ENCODE data around the gene DUXA.
"Not testable (repeated sequence)": the region's sequence is repeated elsewhere in the genome, so short reads cannot be mapped to it uniquely, and the experiment has no call there.

DUXA gene

DNA sequence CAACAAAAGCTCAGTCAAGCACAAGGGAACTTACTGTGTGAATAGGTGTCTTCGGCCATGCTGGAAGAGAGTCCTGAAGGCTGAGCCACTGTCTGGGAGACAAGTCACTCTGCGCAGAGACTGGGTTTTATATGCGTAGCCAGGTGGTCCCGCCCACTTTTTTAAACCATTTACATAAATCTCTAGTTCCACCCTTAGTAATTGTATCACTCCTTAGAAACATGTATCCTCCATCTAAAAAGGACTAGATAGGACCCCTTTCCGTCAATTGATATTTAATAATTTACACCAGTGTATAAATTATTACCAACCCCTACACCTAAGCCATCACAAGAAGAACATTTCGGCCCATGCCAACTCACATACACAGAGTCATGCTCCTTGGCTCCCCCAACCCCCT, at the start of gene DUXA:
Gene DUXA (minus strand): TSS at position 101 of the 400 bp plus-strand sequence. CDS start 42 bp downstream, at position 59.
- Mint-ChIP-seq H3K36me3 (ENCODE audit: low read depth) (peaks cover 9% of the 10 kb centered on the region), H3K27me3 (peaks cover 10% of the 10 kb centered on the region), H3K27ac (no peak within 1 kb of the TSS), H3K4me3 (no peak within 1 kb of the TSS), H3K4me1 (peaks cover 6% of the 10 kb centered on the region), H3K9me3 (peaks cover 18% of the 10 kb centered on the region)
- DNase-seq (no peak), ATAC-seq (no peak)

DNA sequence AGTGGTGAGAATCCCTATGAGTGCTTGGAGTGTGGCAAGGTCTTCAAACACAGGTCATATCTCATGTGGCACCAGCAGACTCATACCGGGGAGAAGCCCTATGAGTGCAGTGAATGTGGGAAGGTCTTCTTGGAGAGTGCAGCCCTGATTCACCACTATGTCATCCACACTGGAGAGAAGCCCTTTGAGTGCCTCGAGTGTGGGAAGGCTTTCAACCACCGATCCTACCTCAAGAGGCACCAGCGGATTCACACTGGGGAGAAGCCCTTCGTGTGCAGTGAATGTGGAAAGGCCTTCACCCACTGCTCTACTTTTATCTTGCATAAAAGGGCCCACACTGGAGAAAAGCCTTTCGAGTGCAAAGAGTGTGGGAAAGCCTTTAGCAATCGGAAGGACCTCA, 44.8 kb upstream of the DUXA start:
- ATAC-seq: peak; percentile 52
- peaks cover 87% of the 10 kb centered on the region for H3K36me3 Mint-ChIP-seq (ENCODE audit: low read depth)
- H3K27ac Mint-ChIP-seq: no peak overlapping the region
- no peak for DNase-seq
- H3K4me1 Mint-ChIP-seq: no peaks in the 10 kb centered on the region
- peaks cover 40% of the 10 kb centered on the region for H3K9me3 Mint-ChIP-seq
- H3K4me3 Mint-ChIP-seq: no peak overlapping the region
- H3K27me3 Mint-ChIP-seq: no peaks in the 10 kb centered on the region

DNA sequence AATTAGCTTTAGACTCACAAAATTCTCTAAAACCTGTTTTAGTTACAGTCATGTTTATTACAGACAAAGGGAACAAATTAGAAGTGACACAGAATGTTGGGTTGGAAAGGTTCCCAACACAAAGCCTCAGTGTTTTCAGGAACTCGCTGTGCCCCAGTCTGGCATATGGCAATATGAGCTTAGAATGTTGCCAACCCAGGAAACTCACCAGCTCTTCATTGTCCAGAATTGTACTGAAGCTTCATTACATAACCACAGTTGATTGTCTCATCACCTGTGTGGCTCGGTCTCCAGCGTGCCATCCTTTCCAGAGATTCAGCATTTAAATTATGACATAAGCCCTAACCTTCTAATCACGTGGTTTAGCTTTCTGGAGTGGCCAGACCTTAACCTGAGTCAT, 43.1 kb upstream of the DUXA start:
- H3K9me3 Mint-ChIP-seq: peaks cover 36% of the 10 kb centered on the region
- H3K4me3 Mint-ChIP-seq: no peak overlapping the region
- H3K36me3 Mint-ChIP-seq (ENCODE audit: low read depth): peaks cover 85% of the 10 kb centered on the region
- no peak for ATAC-seq
- H3K27me3 Mint-ChIP-seq: no peaks in the 10 kb centered on the region
- H3K27ac Mint-ChIP-seq: no peak overlapping the region
- no peak for DNase-seq
- no peaks in the 10 kb centered on the region for H3K4me1 Mint-ChIP-seq

DNA sequence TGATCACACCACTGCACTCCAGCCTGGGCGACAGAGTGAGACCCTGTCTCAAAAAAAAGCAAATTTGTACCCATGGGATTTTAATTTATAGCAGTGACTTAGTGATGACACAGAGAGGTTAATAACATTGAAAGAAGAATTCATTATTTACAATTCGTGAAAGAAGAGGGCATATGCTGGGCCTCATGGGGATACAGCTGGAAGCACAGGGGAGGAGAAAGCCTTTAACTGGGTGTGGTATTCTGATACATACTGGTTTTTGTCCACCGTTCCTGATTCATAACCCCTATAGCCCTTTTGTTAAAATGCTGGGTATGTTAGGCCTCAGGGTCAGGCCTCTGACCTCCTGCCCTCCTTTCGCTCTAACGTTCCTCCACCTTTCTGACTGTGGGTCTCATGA, 34.9 kb upstream of the DUXA start:
- H3K4me1 Mint-ChIP-seq: peaks cover 7% of the 10 kb centered on the region
- peaks cover 91% of the 10 kb centered on the region for H3K36me3 Mint-ChIP-seq (ENCODE audit: low read depth)
- ATAC-seq (no peak), DNase-seq (no peak)
- H3K4me3 Mint-ChIP-seq: no peak overlapping the region
- H3K27ac Mint-ChIP-seq: no peak overlapping the region
- H3K9me3 Mint-ChIP-seq: peaks cover 21% of the 10 kb centered on the region
- no peaks in the 10 kb centered on the region for H3K27me3 Mint-ChIP-seq

DNA sequence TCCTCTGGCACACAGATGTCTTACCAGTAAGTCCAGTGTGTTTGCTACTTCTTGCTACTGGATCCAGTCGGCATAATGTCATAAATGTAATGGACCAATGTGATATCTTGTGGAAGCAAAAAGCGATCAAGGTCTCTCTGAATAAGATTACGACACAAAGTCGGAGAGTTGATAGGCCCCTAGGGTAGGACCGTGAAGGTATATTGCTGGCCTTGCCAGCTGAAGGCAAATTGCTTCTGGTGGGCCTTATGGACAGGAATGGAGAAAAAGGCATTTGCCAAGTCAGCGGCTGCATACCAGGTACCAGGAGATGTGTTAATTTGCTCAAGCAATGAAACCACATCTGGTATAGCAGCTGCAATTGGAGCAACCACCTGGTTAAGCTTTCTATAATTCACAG, 30.6 kb upstream of the DUXA start:
- peaks cover 10% of the 10 kb centered on the region for H3K4me1 Mint-ChIP-seq
- H3K36me3 Mint-ChIP-seq (ENCODE audit: low read depth): peaks cover 94% of the 10 kb centered on the region

DNA sequence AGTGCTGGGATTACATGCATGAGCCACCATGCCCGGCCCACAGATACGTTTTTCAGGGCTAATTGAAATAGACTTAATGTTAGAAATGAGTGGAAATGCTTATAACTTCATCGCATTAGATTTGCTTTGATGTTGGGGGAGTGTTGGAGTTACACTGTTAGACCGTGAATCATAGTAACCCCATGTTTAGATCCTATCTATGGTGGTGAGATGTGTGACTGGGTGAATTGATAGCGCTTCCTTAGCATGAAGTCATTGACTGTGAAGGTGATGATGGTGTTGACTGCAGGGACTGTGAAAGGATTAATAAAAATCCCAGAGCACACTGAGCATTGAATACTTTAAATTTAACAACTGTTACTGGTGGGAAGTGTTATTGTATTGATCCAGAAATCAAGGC, 25.7 kb upstream of the DUXA start:
- peak; percentile 56 for ATAC-seq
- Mint-ChIP-seq H3K4me1 (peaks cover 25% of the 10 kb centered on the region), H3K27me3 (no peaks in the 10 kb centered on the region), H3K27ac (peak overlapping the region; percentile 50), H3K4me3 (peak overlapping the region; percentile 88), H3K9me3 (peaks cover 30% of the 10 kb centered on the region), H3K36me3 (ENCODE audit: low read depth) (peaks cover 75% of the 10 kb centered on the region)
- DNase-seq: no peak

More for the DNA sequence above, 30.6 kb upstream of the DUXA start:
- not testable (repeated sequence) for DNase-seq, H3K27me3 Mint-ChIP-seq, H3K4me3 Mint-ChIP-seq, ATAC-seq, H3K27ac Mint-ChIP-seq
- H3K9me3 Mint-ChIP-seq: peaks cover 13% of the 10 kb centered on the region

DNA sequence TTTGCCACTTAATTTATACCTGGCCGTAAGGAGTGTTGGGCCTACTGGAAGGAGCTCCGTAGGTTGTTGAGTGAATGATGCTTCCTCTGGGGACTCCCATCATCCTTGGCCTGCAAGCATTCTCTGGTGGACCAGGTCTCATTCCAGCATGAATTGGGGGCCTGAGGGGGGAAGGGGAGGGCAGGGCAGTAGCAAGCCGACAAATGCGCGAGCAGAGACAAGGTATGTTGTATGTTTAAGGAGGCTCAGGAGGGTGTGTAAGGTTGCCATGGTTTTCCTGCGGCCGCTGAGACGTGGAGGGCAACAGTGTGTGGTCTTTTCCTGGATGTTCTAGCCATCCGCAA, 24.8 kb upstream of the DUXA start:
- peaks cover 35% of the 10 kb centered on the region for H3K9me3 Mint-ChIP-seq
- H3K27me3 Mint-ChIP-seq: peaks cover 5% of the 10 kb centered on the region
- ATAC-seq: no peak
- peaks cover 73% of the 10 kb centered on the region for H3K36me3 Mint-ChIP-seq (ENCODE audit: low read depth)
- H3K4me3 Mint-ChIP-seq: peak overlapping the region; percentile 88
- H3K4me1 Mint-ChIP-seq: peaks cover 25% of the 10 kb centered on the region
- H3K27ac Mint-ChIP-seq: peak overlapping the region; percentile 89
- DNase-seq: no peak

DNA sequence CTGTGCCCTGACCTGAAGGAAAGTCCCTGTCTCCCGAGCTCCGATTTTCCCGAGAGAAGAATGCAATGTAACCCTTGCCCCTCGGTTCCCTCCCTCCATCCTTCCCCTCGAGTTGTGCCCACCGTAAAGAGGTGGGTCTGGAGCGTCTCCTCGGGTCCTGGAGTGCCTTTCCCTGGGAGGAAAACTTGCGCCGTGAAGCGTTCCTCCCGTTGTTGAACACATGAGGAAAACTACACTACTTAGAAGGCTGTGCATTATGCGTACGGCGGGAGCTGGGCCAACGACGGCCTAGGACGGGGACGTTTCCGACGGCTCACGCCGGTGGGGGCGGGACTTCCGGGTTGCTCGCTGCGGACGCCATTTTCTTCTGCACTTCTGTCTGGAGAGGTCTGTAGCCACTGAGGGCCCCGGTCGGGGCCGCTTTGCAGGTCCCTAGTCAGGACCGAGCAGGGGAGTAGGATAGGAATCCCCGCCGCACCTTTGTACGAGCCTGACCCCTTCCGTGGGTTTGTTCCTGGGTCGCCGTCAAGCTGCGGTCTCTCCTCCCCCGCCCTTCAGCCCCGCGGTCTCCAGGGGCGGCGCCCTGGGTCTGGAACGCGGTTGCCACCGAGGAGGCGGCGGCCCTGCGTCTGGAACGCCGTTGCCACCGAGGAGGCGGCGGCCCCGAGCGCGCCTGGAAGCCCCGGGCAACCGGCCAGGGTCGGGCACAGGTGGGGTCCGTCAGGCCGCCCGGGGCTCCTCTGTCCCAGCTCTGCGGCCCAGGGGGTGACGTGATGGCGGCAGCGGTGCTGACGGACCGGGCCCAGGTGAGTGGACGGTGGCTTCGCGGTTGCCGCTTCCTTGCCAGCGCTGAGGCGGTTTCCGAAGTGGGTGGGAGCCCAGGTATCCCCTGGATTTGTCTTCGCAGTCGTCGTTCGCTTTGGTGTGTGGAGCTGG, 24.1 kb upstream of the DUXA start, which contains the start of gene ZNF264:
Gene ZNF264 (plus strand): TSS at position 360 of the 936 bp plus-strand sequence. CDS start 414 bp downstream, at position 774.
- H3K4me3 Mint-ChIP-seq: peak within 1 kb of the TSS; percentile 88
- peaks cover 25% of the 10 kb centered on the region for H3K4me1 Mint-ChIP-seq

DNA sequence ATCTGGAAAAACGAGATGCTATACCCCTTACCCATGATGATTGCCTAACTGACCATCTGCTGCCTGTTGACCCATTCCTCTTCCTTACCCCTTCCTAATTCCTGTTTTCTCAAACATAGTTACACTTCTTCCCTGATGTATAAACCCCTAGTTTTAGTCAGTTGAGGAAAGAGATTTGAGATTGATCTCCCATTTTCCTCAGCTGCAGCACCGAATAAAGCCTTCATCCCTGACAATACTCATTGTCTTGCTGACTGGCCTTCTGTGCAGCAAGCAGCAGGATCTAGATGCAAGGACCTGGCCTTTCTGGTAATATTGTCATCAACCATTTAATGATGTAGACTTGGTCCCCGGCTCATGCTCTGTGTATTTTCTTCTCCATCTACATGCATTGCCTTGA, 23.0 kb upstream of the DUXA start:
- H3K27me3 Mint-ChIP-seq: peaks cover 8% of the 10 kb centered on the region
- H3K36me3 Mint-ChIP-seq (ENCODE audit: low read depth): peaks cover 55% of the 10 kb centered on the region
- DNase-seq: no peak
- peak overlapping the region; percentile 88 for H3K4me3 Mint-ChIP-seq
- peaks cover 32% of the 10 kb centered on the region for H3K9me3 Mint-ChIP-seq
- H3K27ac Mint-ChIP-seq: peak overlapping the region; percentile 95
- ATAC-seq: no peak
- H3K4me1 Mint-ChIP-seq: peaks cover 25% of the 10 kb centered on the region

More for the DNA sequence above, 24.1 kb upstream of the DUXA start, which contains the start of gene ZNF264:
- Mint-ChIP-seq H3K36me3 (ENCODE audit: low read depth) (peaks cover 66% of the 10 kb centered on the region), H3K27me3 (peaks cover 5% of the 10 kb centered on the region), H3K9me3 (peaks cover 36% of the 10 kb centered on the region), H3K27ac (peak within 1 kb of the TSS; percentile 95)
- ATAC-seq (peak; percentile 98), DNase-seq (peak; percentile 91)

DNA sequence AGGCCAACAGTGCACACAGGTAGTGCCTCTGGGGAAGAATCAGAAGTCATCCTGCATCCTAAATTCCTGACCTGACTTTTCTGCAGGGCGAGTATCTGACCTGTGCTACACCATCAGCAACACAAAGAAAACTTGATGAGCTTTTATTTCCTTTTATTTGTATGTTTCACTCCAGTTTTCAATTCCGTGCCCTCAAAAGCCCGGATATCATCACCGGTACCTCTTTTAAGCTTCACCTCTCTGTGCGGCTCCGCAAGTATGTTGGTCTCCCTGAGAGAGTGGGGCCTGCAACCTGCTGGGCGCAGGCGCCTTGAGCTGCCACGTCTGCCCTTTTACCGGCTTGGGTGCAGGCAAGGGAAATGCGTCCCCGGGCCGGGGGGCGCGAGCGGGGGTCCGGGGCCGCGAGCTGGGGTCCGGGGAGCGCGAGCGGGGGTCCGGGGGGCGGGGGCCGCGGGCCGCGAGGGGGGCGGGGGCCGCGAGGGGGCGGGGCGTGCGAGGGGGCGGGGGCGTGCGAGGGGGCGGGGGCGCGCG, 4.3 kb upstream of the DUXA start:
- H3K36me3 Mint-ChIP-seq (ENCODE audit: low read depth): peaks cover 32% of the 10 kb centered on the region
- H3K4me3 Mint-ChIP-seq: peak overlapping the region; percentile 63
- H3K9me3 Mint-ChIP-seq: peaks cover 32% of the 10 kb centered on the region
- DNase-seq (no peak), ATAC-seq (peak; percentile 40)
- H3K4me1 Mint-ChIP-seq: peaks cover 12% of the 10 kb centered on the region
- peaks cover 25% of the 10 kb centered on the region for H3K27me3 Mint-ChIP-seq
- peak overlapping the region; percentile 18 for H3K27ac Mint-ChIP-seq

DNA sequence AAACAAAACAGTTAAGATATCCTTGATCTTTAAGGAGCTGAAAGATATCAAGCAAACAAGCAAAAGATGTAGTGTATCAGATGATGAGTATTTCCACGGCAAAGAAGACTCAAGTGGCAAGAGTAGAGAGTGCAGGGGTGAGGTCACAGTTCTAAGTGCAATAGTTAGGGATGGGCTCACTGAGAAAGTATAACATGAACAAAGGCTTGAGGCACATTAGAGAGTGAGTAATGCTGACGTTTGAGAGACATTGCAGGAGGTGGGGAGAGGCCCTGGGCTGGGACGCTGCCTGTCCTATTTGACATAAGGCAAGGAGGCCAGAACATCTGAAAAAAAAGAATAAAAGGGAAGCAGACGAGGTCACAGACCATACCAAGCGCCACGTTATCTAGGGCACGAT, 1.4 kb downstream of the DUXA start:
- ATAC-seq (no peak), DNase-seq (no peak)
- H3K9me3 Mint-ChIP-seq: peaks cover 11% of the 10 kb centered on the region
- H3K4me3 Mint-ChIP-seq: no peak overlapping the region
- H3K27ac Mint-ChIP-seq: no peak overlapping the region
- H3K36me3 Mint-ChIP-seq (ENCODE audit: low read depth): peaks cover 4% of the 10 kb centered on the region
- peaks cover 4% of the 10 kb centered on the region for H3K27me3 Mint-ChIP-seq
- no peaks in the 10 kb centered on the region for H3K4me1 Mint-ChIP-seq

DNA sequence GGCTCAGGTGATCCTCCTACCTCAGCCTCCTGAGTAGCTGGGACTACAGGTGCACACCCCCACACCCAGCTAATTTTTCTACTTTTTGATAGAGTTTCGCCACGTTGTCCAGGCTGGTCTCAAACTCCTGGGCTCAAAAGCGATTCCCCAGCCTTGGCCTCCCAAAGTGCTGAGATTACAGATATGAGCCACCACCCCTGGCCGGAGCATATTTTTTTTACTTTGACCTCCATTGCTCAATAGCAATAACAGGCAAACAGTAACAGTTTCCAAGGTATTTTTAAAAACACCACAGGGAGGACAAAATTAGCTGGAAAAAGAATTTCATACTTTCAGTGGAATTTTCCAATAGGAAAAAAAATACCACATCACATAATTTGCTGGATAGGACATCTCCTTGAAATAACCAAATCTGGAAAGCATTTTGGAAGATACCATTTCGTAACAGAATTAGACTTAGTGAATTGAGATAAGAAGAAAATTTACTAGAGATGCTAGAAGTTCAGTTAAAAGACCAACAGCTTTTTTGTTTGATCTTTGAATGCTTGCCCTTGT, 5.2 kb downstream of the DUXA start:
- Mint-ChIP-seq H3K27me3 (peaks cover 3% of the 10 kb centered on the region), H3K9me3 (peaks cover 10% of the 10 kb centered on the region), H3K4me1 (no peaks in the 10 kb centered on the region), H3K27ac (no peak overlapping the region), H3K36me3 (ENCODE audit: low read depth) (no peaks in the 10 kb centered on the region), H3K4me3 (no peak overlapping the region)
- ATAC-seq (no peak), DNase-seq (no peak)

DNA sequence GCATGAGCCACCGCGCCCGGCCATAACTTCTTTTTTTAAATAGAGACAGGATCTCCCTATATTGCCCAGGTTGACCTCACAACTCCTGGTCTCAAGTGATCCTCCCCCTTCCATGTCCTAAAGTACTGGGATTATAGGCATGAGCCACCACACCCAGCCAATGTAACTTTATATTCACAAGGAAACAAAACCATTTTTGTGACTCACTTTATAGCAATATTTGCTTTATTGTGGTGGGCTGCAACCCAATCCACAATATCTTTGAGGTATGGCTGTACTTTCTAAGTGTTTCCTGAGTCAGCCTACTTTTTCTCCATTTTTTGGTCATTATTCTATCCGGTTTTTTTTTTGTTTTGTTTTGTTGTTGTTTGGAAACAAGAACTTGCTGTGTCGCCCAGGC, 14.4 kb downstream of the DUXA start:
- Mint-ChIP-seq H3K9me3 (peaks cover 13% of the 10 kb centered on the region), H3K27ac (no peak overlapping the region), H3K27me3 (peaks cover 2% of the 10 kb centered on the region), H3K4me1 (no peaks in the 10 kb centered on the region), H3K36me3 (ENCODE audit: low read depth) (peaks cover 8% of the 10 kb centered on the region), H3K4me3 (no peak overlapping the region)
- DNase-seq (no peak), ATAC-seq (no peak)

DNA sequence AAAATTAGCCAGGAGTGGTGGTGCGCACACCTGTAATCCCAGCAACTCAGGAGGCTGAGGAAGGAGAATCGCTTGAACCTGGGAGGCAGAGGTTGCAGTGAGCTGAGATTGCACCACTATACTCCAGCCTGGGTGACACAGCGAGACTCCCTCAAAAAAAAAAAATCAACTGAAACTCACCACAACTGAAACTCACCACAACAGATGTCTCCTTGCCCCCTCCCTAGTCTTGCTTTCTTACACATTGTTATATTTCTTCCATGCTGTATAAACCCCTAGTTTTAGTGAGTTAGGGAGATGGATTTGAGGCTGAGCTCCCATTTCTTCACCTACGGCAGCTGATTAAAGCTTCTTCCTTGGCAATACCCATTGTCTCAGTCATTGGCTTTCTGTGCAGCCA, 25.6 kb downstream of the DUXA start:
- DNase-seq (no peak), ATAC-seq (no peak)
- H3K4me1 Mint-ChIP-seq: peaks cover 1% of the 10 kb centered on the region
- no peak overlapping the region for H3K27ac Mint-ChIP-seq
- H3K9me3 Mint-ChIP-seq: peaks cover 39% of the 10 kb centered on the region
- no peak overlapping the region for H3K4me3 Mint-ChIP-seq
- H3K36me3 Mint-ChIP-seq (ENCODE audit: low read depth): peaks cover 12% of the 10 kb centered on the region
- peaks cover 2% of the 10 kb centered on the region for H3K27me3 Mint-ChIP-seq

DNA sequence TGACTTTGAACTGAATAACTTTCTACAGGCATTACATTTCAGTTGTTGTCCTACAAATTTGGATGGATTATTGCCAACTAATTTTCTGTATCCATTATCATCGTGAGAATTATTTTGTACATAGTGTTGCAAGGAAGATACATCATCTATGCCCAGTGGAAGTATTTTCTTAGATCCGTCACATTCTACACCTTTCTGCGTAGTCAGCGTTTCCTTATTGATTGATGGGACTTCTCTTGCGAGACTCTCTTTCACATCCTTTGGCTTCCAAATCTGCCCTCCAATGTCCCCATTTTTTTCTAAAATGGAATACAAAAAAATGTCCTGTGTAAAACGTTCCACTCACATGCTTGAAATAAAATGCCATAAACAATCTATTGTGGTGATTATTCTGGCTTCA, 31.5 kb downstream of the DUXA start:
- Mint-ChIP-seq H3K36me3 (ENCODE audit: low read depth) (peaks cover 8% of the 10 kb centered on the region), H3K27me3 (peaks cover 4% of the 10 kb centered on the region), H3K4me3 (no peak overlapping the region), H3K27ac (no peak overlapping the region), H3K4me1 (peaks cover 2% of the 10 kb centered on the region), H3K9me3 (peaks cover 42% of the 10 kb centered on the region)
- DNase-seq: no peak
- no peak for ATAC-seq

Data from activated naive CD8-positive, alpha-beta T cell treated with anti-CD3 and anti-CD28 coated beads, Interleukin-2, amount 50 U/mL, for 24 hours (primary cell).